ENCODE measurements around the gene GAS2L1.
"Not testable (repeated sequence)": the region's sequence is repeated elsewhere in the genome, so short reads cannot be mapped to it uniquely, and the experiment has no call there.

Gene GAS2L1

GRCh38 chr22:29342577-29343312, 36.3 kb downstream of the GAS2L1 start:
- no peak for TF ChIP-seq CTCF (IDR thresholded peaks at IDR 0.05; ENCODE audit: insufficient read depth, missing control alignments)
- no peak for DNase-seq (ENCODE audit: insufficient read length, low spot score)
- FAIRE-seq = no peak

GRCh38 chr22:29343313-29343805, 36.9 kb downstream of the GAS2L1 start:
- TF ChIP-seq CTCF (IDR thresholded peaks at IDR 0.05; ENCODE audit: insufficient read depth, missing control alignments) = no peak
- no peak for FAIRE-seq
- DNase-seq (ENCODE audit: insufficient read length, low spot score) = peak; percentile 61

DNA sequence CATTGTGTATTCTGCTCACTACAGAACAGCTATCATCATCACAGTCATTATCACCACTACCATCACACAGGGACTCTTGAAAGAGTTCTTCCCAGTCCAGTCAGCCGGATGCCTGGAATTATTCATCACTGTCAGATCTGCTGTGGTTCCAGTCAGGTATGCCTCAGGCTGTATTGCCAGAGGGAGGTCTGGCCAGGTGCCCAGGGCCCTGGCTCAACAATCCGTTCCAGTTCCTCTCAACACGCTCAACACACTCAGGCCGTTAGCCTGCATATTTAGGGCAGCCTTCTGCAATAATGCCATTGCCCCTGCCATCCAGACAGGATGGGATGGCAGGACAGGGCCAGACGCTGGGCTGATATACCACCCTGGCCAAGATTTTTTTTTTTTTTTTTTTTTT, 37.7 kb downstream of the GAS2L1 start:
- TF ChIP-seq CTCF (IDR thresholded peaks at IDR 0.05; ENCODE audit: insufficient read depth, missing control alignments) = no peak
- FAIRE-seq (no peak), DNase-seq (ENCODE audit: insufficient read length, low spot score) (no peak)

DNA sequence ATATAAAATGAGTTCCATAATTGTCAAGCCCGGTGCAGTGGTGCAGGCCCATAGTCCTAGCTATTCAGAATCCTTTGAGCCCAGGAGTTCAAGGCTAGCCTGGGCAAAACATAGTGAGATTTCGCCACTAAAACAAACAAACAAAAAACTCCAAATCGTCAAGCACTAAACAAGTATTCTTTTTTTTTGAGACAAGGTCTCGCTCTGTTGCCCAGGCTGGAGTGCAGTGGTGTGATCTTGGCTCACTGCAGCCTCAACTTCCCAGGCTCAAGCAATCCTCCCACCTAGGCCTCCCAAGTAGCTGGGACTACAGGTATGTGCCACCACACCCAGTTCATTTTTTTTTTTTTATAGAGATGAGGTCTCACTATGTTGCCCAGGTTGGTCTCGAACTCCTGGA, 38.4 kb downstream of the GAS2L1 start:
- not testable (repeated sequence) for FAIRE-seq; DNase-seq (ENCODE audit: insufficient read length, low spot score)

DNA sequence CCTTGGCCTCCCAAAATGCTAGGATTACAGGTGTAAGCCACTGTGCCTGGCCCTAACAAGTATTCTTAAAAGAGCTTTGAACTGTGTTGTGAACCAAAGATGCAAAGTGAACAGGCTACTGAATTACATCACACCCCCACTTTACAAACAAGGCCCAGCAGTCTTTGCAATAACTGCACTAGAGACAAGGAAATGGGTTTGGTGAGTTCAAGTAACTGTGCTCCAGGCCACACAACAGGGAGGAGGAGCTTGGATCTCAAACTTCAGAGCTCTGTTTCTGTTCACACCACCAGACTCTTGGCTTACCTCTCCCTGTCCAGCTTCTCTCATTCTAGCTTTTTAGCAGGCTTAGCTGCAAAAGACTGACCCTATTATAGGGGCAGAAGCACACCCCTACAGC, 39.5 kb downstream of the GAS2L1 start:
- no peak for TF ChIP-seq CTCF (IDR thresholded peaks at IDR 0.05; ENCODE audit: insufficient read depth, missing control alignments)
- DNase-seq (ENCODE audit: insufficient read length, low spot score) (no peak), FAIRE-seq (no peak)

DNA sequence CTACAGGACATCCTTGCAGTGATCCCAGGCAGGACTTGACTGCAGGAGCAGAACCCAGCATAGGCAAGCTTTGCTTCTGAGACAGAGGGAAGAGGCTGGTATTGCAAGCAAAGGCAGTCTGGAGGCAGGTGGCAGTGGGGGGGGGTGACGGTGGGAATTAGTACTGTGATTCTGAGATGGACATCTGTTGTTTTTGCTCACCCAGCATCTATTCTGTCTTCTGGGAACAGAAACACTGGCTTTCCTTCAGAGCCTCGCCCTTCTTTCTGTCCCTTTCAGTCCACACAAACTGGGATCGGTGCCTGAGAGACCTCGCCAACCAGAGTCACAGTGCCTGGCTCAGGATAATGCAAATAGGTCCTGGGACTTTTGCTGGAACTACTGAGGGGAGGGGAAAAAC, 40.2 kb downstream of the GAS2L1 start:
- FAIRE-seq = no peak
- no peak for TF ChIP-seq CTCF (IDR thresholded peaks at IDR 0.05; ENCODE audit: insufficient read depth, missing control alignments)
- DNase-seq (ENCODE audit: insufficient read length, low spot score) = peak; percentile 36

DNA sequence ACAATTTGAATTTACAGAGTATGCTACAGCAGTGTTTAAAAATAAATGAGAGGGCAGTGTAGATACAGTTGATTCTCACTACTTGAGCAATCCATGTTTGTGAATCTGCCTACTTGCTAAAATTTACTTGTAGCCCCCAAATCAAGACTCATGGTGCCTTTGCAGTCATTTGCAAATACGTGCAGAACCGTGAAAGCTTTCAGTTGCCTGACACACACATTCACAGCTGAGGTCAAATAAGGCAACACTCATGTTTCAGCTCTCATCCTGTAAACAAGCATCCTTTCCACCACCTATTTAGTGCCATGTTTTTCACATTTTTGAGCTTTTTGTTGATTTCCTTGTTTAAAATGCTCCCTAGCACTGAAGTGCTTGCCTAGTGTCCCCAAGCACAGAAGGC, 41.6 kb downstream of the GAS2L1 start:
- no peak for TF ChIP-seq CTCF (IDR thresholded peaks at IDR 0.05; ENCODE audit: insufficient read depth, missing control alignments)
- DNase-seq (ENCODE audit: insufficient read length, low spot score) = no peak
- no peak for FAIRE-seq

All from D721Med (cell line).